Endodermal cell (in vitro differentiated cells): ENCODE results near the gene TBC1D19. TPM values are rescaled to one million over a fixed set of nuclear protein-coding genes. Genes with fewer than 3 reads are reported as not detected.

ENCODE experiments used
- DNase-seq: peaks from one replicate; pipeline ENCODE4 v3.0.0-alpha.2; 2017
- H3K27ac ChIP-seq: 2 replicates; pipeline ENCODE4 v1.5.1; 2013; ENCODE audit warnings: mild to moderate bottlenecking, low read depth, low read length, moderate library complexity
- H3K27me3 ChIP-seq: 2 replicates; pipeline ENCODE4 v1.6.1; 2013; ENCODE audit warnings: mild to moderate bottlenecking, low read length, moderate library complexity; ENCODE audit not compliant: insufficient read depth, control insufficient read depth, poor library complexity, severe bottlenecking
- H3K36me3 ChIP-seq: 2 replicates; pipeline ENCODE4 v1.7.0; 2013; ENCODE audit warnings: mild to moderate bottlenecking, low read length, moderate library complexity; ENCODE audit not compliant: control insufficient read depth, insufficient read depth
- H3K4me1 ChIP-seq: one replicate; pipeline ENCODE4 v1.7.0; 2013; ENCODE audit warnings: low read length; ENCODE audit not compliant: control insufficient read depth, insufficient read depth
- H3K4me3 ChIP-seq: 2 replicates; pipeline ENCODE4 v1.5.1; 2013; ENCODE audit warnings: mild to moderate bottlenecking, low read length, moderate library complexity
- H3K9ac ChIP-seq: 2 replicates; pipeline ENCODE4 v1.6.1; 2013; ENCODE audit warnings: mild to moderate bottlenecking, low read length, moderate library complexity; ENCODE audit not compliant: poor library complexity, severe bottlenecking; ENCODE audit errors: extremely low read depth
- H3K9me3 ChIP-seq: 2 replicates; pipeline ENCODE4 v1.6.1; 2013; ENCODE audit warnings: mild to moderate bottlenecking, low read length, moderate library complexity; ENCODE audit not compliant: control insufficient read depth
- H3K27ac Mint-ChIP-seq: 2 replicates; pipeline ENCODE4 v1.8.0; 2020; ENCODE audit warnings: mixed read lengths
- H3K27me3 Mint-ChIP-seq: 2 replicates; pipeline ENCODE4 v1.8.0; 2021; ENCODE audit warnings: mild to moderate bottlenecking, mixed read lengths; ENCODE audit not compliant: insufficient read depth
- H3K36me3 Mint-ChIP-seq: 2 replicates; pipeline ENCODE4 v1.8.0; 2020; ENCODE audit warnings: low read depth, mixed read lengths
- H3K4me1 Mint-ChIP-seq: 2 replicates; pipeline ENCODE4 v1.8.0; 2020; ENCODE audit warnings: mixed read lengths
- H3K4me3 Mint-ChIP-seq: 2 replicates; pipeline ENCODE4 v1.8.0; 2020; ENCODE audit warnings: mild to moderate bottlenecking, moderate library complexity, mixed read lengths
- H3K9me3 Mint-ChIP-seq: 2 replicates; pipeline ENCODE4 v1.8.0; 2020; ENCODE audit warnings: mild to moderate bottlenecking, mixed read lengths
- WGBS, 2 experiments: methylation state at CpG; one replicate each; pipeline versions ENCODE4 v1.1.5 to v1.1.7; 2013; ENCODE audit warnings: missing lambda C conversion rate in 2 of 2, mixed read lengths in 1 of 2; ENCODE audit not compliant: insufficient coverage in 1 of 2, insufficient read length in 1 of 2; 5-methylcytosine and 5-hydroxymethylcytosine counted together
- total RNA-seq, 2 donors: library from RNA; stranded (reverse); fragmentation: NEBNext Ultra II Directional in 1 of 2; extraction: Animal tissue kit (Norgen Biotek cat#: 25700) in 1 of 2; gene quantifications; 2 replicates in 1 of 2; 3 replicates in 1 of 2; pipeline ENCODE4 v1.2.1, GENCODE V29; 2021
- TF ChIP-seq, protein P1 (sequence below): fragments of 200-600 bp; sonication (generic); conservative IDR thresholded peaks from 2 replicates; pipeline ENCODE4 v1.5.0; 2021; ENCODE audit warnings: antibody characterized with exemption, mild to moderate bottlenecking

Gene TBC1D19
- total RNA-seq, 2 donors from 2014 or later: 7.0 to 9.9 TPM

DNA sequence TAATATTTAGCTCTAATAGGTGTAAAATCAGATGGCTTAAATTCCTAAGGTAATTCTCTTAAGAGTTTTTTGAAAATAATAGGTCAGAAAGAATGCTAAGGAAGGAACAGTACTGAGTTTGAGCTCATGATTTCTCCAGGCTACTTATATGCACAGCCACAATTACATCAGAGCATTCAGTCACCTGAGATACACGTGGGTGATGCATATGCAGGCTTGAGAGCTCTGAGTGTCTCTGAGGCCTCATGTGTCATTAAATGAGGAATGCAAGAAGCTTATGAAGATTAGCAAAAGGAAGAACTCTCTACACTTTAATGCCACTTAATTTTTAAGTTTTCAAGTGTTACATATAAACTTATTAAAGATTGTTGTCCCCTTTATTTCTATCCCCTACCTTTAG, 152.7 kb downstream of the TBC1D19 start:
- no peak overlapping the region for H3K27ac Mint-ChIP-seq
- Histone ChIP-seq H3K4me3 (no peak overlapping the region), H3K9me3 (no peaks in the 10 kb centered on the region), H3K4me1 (no peaks in the 10 kb centered on the region), H3K36me3 (no peaks in the 10 kb centered on the region), H3K27ac (no peak overlapping the region), H3K27me3 (no peaks in the 10 kb centered on the region), H3K9ac (no peak overlapping the region)
- WGBS, 2 experiments: 71% methylated on average over 1 of the region's 1 CpG; no CpG with 5 or more reads in 1 of the 2 experiments
- peaks cover 11% of the 10 kb centered on the region for H3K4me1 Mint-ChIP-seq
- H3K4me3 Mint-ChIP-seq: no peak overlapping the region
- TF ChIP-seq, protein P1, sequence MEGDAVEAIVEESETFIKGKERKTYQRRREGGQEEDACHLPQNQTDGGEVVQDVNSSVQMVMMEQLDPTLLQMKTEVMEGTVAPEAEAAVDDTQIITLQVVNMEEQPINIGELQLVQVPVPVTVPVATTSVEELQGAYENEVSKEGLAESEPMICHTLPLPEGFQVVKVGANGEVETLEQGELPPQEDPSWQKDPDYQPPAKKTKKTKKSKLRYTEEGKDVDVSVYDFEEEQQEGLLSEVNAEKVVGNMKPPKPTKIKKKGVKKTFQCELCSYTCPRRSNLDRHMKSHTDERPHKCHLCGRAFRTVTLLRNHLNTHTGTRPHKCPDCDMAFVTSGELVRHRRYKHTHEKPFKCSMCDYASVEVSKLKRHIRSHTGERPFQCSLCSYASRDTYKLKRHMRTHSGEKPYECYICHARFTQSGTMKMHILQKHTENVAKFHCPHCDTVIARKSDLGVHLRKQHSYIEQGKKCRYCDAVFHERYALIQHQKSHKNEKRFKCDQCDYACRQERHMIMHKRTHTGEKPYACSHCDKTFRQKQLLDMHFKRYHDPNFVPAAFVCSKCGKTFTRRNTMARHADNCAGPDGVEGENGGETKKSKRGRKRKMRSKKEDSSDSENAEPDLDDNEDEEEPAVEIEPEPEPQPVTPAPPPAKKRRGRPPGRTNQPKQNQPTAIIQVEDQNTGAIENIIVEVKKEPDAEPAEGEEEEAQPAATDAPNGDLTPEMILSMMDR: no peak
- H3K9me3 Mint-ChIP-seq: no peaks in the 10 kb centered on the region
- no peaks in the 10 kb centered on the region for H3K36me3 Mint-ChIP-seq
- no peak for DNase-seq
- H3K27me3 Mint-ChIP-seq: no peaks in the 10 kb centered on the region

DNA sequence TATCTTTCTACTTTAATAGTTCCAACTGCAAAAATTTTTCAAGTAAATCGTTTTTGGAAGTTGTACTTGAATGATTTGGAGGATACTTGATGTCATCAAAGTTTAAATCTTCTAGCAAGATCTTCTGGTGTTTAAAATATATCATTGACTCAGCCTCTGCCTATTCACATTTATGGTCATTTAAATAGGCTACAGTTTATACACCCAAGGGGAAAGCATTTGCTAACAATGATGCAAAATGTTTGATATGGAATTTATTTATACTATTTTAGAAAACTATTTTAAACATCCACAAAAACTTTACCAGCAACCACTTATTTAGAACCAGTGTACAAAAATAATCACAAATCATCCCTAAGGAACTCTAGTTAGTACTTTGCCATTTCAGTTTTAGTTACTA, 153.5 kb downstream of the TBC1D19 start:
- DNase-seq: no peak
- no peaks in the 10 kb centered on the region for H3K27me3 Mint-ChIP-seq
- Histone ChIP-seq H3K9ac (no peak overlapping the region), H3K4me1 (no peaks in the 10 kb centered on the region), H3K36me3 (no peaks in the 10 kb centered on the region), H3K27ac (no peak overlapping the region), H3K9me3 (no peaks in the 10 kb centered on the region), H3K4me3 (no peak overlapping the region), H3K27me3 (no peaks in the 10 kb centered on the region)
- no peak overlapping the region for H3K27ac Mint-ChIP-seq
- TF ChIP-seq, protein P1: no peak
- H3K4me3 Mint-ChIP-seq: no peak overlapping the region
- H3K9me3 Mint-ChIP-seq: no peaks in the 10 kb centered on the region
- WGBS, 2 experiments: 80% methylated on average over 1 of the region's 1 CpG; no CpG with 5 or more reads in 1 of the 2 experiments
- H3K4me1 Mint-ChIP-seq: peaks cover 7% of the 10 kb centered on the region
- no peaks in the 10 kb centered on the region for H3K36me3 Mint-ChIP-seq

DNA sequence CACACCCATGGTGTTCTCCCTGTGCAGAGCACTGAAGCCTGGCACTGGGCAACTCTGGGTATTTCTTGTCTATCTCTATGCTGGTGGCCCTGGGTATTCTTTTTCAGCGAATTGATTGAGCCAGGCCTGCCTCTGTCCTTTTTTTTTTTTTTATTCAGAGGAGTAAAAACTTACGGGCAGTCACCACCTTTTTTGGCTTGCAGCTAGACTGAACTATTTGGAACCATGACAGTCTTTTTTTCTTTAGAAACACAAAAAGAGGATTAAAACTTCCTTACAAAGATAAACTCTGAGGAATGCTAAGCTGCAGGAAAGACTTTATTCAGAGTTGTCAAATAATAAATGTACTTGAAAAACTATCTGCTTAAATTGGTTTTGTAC, 157.6 kb downstream of the TBC1D19 start:
- TF ChIP-seq, protein P1: no peak
- Histone ChIP-seq H3K27ac (no peak overlapping the region), H3K9ac (no peak overlapping the region), H3K27me3 (no peaks in the 10 kb centered on the region), H3K9me3 (peaks cover 7% of the 10 kb centered on the region), H3K36me3 (no peaks in the 10 kb centered on the region), H3K4me1 (no peaks in the 10 kb centered on the region), H3K4me3 (no peak overlapping the region)
- WGBS, 2 experiments: 88 to 92% methylated on average over 2 of the region's 2 CpGs
- H3K27ac Mint-ChIP-seq: no peak overlapping the region
- no peak for DNase-seq
- no peaks in the 10 kb centered on the region for H3K9me3 Mint-ChIP-seq
- no peak overlapping the region for H3K4me3 Mint-ChIP-seq
- peaks cover 5% of the 10 kb centered on the region for H3K4me1 Mint-ChIP-seq
- no peaks in the 10 kb centered on the region for H3K36me3 Mint-ChIP-seq
- H3K27me3 Mint-ChIP-seq: no peaks in the 10 kb centered on the region
